ENCODE measurements around the gene CACNA2D1.

- TF ChIP-seq POLR2AphosphoS5 (IDR thresholded peaks at IDR 0.05; ENCODE audit: low read depth, low read length): no peak
- no peak for TF ChIP-seq SIN3A (IDR thresholded peaks at IDR 0.05; ENCODE audit: borderline replicate concordance, insufficient read depth, low read length)
- no peak for TF ChIP-seq TAF1 (IDR thresholded peaks at IDR 0.05; ENCODE audit: borderline replicate concordance, insufficient read depth, low read length)
- TF ChIP-seq FOXP2 (optimal IDR thresholded peaks at IDR 0.05; ENCODE audit: borderline replicate concordance, extremely low read depth, extremely low read length, insufficient read depth): no peak
- no peak for TF ChIP-seq REST (IDR thresholded peaks at IDR 0.05; ENCODE audit: insufficient read depth in 1 of 2, low read depth in 2 of 2, low read length in 2 of 2)
These were observed 375.8 kb downstream of the CACNA2D1 start for GRCh38 chr7:82067628-82068264.
